Measurements from ENCODE around the gene IPO8.
"Not testable (repeated sequence)": the region's sequence is repeated elsewhere in the genome, so short reads cannot be mapped to it uniquely, and the experiment has no call there.

Gene IPO8

GRCh38 chr12:30610718-30611117 is 85.0 kb downstream of the IPO8 start:
- in situ Hi-C loops (cut with MboI; ENCODE audit: low sequenced_read_pairs) = no loop called here

GRCh38 chr12:30609819-30610218 is 85.8 kb downstream of the IPO8 start:
- in situ Hi-C loops (cut with MboI; ENCODE audit: low sequenced_read_pairs) = not testable (repeated sequence)

GRCh38 chr12:30604302-30604701 is 91.4 kb downstream of the IPO8 start:
- in situ Hi-C loops (cut with MboI; ENCODE audit: low sequenced_read_pairs) = not testable (repeated sequence)

GRCh38 chr12:30603129-30603528 is 92.5 kb downstream of the IPO8 start:
- in situ Hi-C loops (cut with MboI; ENCODE audit: low sequenced_read_pairs) = no loop called here

GRCh38 chr12:30602678-30603077 is 93.0 kb downstream of the IPO8 start:
- in situ Hi-C loops (cut with MboI; ENCODE audit: low sequenced_read_pairs) = no loop called here

- in situ Hi-C loops (cut with MboI; ENCODE audit: low sequenced_read_pairs) = no loop called here
Observed at GRCh38 chr12:30599608-30600007, 96.1 kb downstream of the IPO8 start.

GRCh38 chr12:30598889-30599288 is 96.8 kb downstream of the IPO8 start:
- in situ Hi-C loops (cut with MboI; ENCODE audit: low sequenced_read_pairs) = no loop called here

GRCh38 chr12:30595742-30596141 is 99.9 kb downstream of the IPO8 start:
- in situ Hi-C loops (cut with MboI; ENCODE audit: low sequenced_read_pairs) = no loop called here

GRCh38 chr12:30594509-30594908 is 101.2 kb downstream of the IPO8 start:
- in situ Hi-C loops (cut with MboI; ENCODE audit: low sequenced_read_pairs) = no loop called here

- in situ Hi-C loops (cut with MboI; ENCODE audit: low sequenced_read_pairs) = not testable (repeated sequence)
Observed at GRCh38 chr12:30588572-30588971, 107.1 kb downstream of the IPO8 start.

- in situ Hi-C loops (cut with MboI; ENCODE audit: low sequenced_read_pairs) = no loop called here
Observed at GRCh38 chr12:30587782-30588181, 107.9 kb downstream of the IPO8 start.

GRCh38 chr12:30585877-30586276 is 109.8 kb downstream of the IPO8 start:
- in situ Hi-C loops (cut with MboI; ENCODE audit: low sequenced_read_pairs) = no loop called here

GRCh38 chr12:30582943-30583342 is 112.7 kb downstream of the IPO8 start:
- in situ Hi-C loops (cut with MboI; ENCODE audit: low sequenced_read_pairs) = no loop called here

- in situ Hi-C loops (cut with MboI; ENCODE audit: low sequenced_read_pairs) = no loop called here
Observed at GRCh38 chr12:30580344-30580743, 115.3 kb downstream of the IPO8 start.
